GM23338 (cell line): ENCODE results near the gene PPP1R12C. TPM values are rescaled to one million over a fixed set of nuclear protein-coding genes. Genes with fewer than 3 reads are reported as not detected.

Experiments
- ATAC-seq: fragments of 200-7000 bp; cut with Tn5 transposase; 3 replicates; pipeline ENCODE4 v1.9.1; 2020
- DNase-seq: peaks from one replicate; pipeline ENCODE4 v3.0.0-alpha.2; 2015; ENCODE audit warnings: low spot score
- H2AFZ ChIP-seq: fragments of 200-600 bp; sonication (generic); 2 replicates; pipeline ENCODE4 v1.8.0; 2016; ENCODE audit warnings: antibody characterized with exemption, mild to moderate bottlenecking, moderate library complexity
- H3F3A ChIP-seq: fragments of 200-600 bp; sonication (generic); replicated peaks from 2 replicates; pipeline ENCODE4 v1.8.0; 2017; ENCODE audit warnings: antibody characterized with exemption, mixed run types, low read depth
- H3K27ac ChIP-seq: fragments of 200-600 bp; sonication (generic); 2 replicates; pipeline ENCODE4 v1.6.1; 2016; ENCODE audit warnings: low read depth
- H3K27me3 ChIP-seq: fragments of 200-600 bp; sonication (generic); 2 replicates; pipeline ENCODE4 v1.8.0; 2016; ENCODE audit warnings: mild to moderate bottlenecking, mixed run types, moderate library complexity; ENCODE audit not compliant: insufficient read depth
- H3K36me3 ChIP-seq: fragments of 200-600 bp; sonication (generic); 2 replicates; pipeline ENCODE4 v1.8.0; 2016; ENCODE audit warnings: mild to moderate bottlenecking; ENCODE audit not compliant: insufficient read depth
- H3K4me1 ChIP-seq: fragments of 200-600 bp; sonication (generic); 2 replicates; pipeline ENCODE4 v1.8.0; 2016; ENCODE audit warnings: mild to moderate bottlenecking, moderate library complexity; ENCODE audit not compliant: insufficient read depth
- H3K4me2 ChIP-seq: fragments of 200-600 bp; sonication (generic); 2 replicates; pipeline ENCODE4 v1.7.1; 2017; ENCODE audit warnings: mixed run types
- H3K4me3 ChIP-seq: fragments of 200-600 bp; sonication (generic); 2 replicates; pipeline ENCODE4 v1.6.1; 2016; ENCODE audit warnings: mixed run types
- H3K79me2 ChIP-seq: fragments of 200-600 bp; sonication (generic); replicated peaks from 2 replicates; pipeline ENCODE4 v1.8.0; 2017; ENCODE audit warnings: mild to moderate bottlenecking; ENCODE audit not compliant: insufficient read depth
- H3K9me2 ChIP-seq: fragments of 200-600 bp; sonication (generic); 2 replicates; pipeline ENCODE4 v1.8.0; 2017; ENCODE audit not compliant: insufficient read depth
- H4K20me1 ChIP-seq: fragments of 200-600 bp; sonication (generic); replicated peaks from 2 replicates; pipeline ENCODE4 v1.8.0; 2017; ENCODE audit warnings: mild to moderate bottlenecking; ENCODE audit not compliant: insufficient read depth
- H3K27ac Mint-ChIP-seq: 2 replicates; pipeline ENCODE4 v1.8.0; 2020; ENCODE audit warnings: inconsistent platforms, mild to moderate bottlenecking, moderate library complexity, mixed read lengths
- H3K27me3 Mint-ChIP-seq: 3 replicates; pipeline ENCODE4 v1.8.0; 2022; ENCODE audit warnings: low read depth, mild to moderate bottlenecking, moderate library complexity, mixed read lengths, inconsistent platforms; ENCODE audit not compliant: insufficient read depth, poor library complexity
- H3K36me3 Mint-ChIP-seq: 3 replicates; pipeline ENCODE4 v1.8.0; 2021; ENCODE audit warnings: low read depth, mild to moderate bottlenecking, inconsistent platforms, moderate library complexity, mixed read lengths
- H3K4me1 Mint-ChIP-seq: 3 replicates; pipeline ENCODE4 v1.8.0; 2020; ENCODE audit warnings: mild to moderate bottlenecking, inconsistent platforms, mixed read lengths
- H3K4me3 Mint-ChIP-seq: 3 replicates; pipeline ENCODE4 v1.8.0; 2021; ENCODE audit warnings: moderate library complexity, mild to moderate bottlenecking, inconsistent platforms, mixed read lengths
- H3K9me3 Mint-ChIP-seq: 3 replicates; pipeline ENCODE4 v1.8.0; 2020; ENCODE audit warnings: moderate library complexity, mild to moderate bottlenecking, inconsistent platforms, mixed read lengths
- CTCF ChIP-seq, 2 experiments: fragments of 200-600 bp in 1 of 2; sonication (generic) in 1 of 2; conservative IDR thresholded peaks; 2 replicates each; pipeline versions ENCODE4 v1.5.1 to v1.6.1; 2016 to 2017; ENCODE audit warnings: antibody characterized with exemption in 2 of 2, low read depth in 2 of 2, mild to moderate bottlenecking in 2 of 2, moderate library complexity in 1 of 2
- ETS1 ChIP-seq: IDR thresholded peaks from 2 replicates; pipeline ENCODE4 v1.6.1; 2016; ENCODE audit warnings: antibody characterized with exemption
- NANOG ChIP-seq: IDR thresholded peaks from 2 replicates; pipeline ENCODE4 v1.6.1; 2016; ENCODE audit warnings: antibody characterized with exemption, borderline replicate concordance
- POLR2AphosphoS5 ChIP-seq: IDR thresholded peaks from 2 replicates; pipeline ENCODE4 v1.6.1; 2016; ENCODE audit warnings: antibody characterized with exemption, low read depth
- ZNF331 ChIP-seq: fragments of 250-450 bp; sonication (Bioruptor Pico); IDR thresholded peaks from 2 replicates; pipeline ENCODE4 v1.5.0; 2020; ENCODE audit warnings: low read depth, mild to moderate bottlenecking, moderate library complexity
- ZNF462 ChIP-seq: fragments of 250-450 bp; sonication (Bioruptor Pico); IDR thresholded peaks from 2 replicates; pipeline ENCODE4 v1.5.0; 2020; ENCODE audit warnings: mild to moderate bottlenecking, moderate library complexity
- polyA plus RNA-seq: library from polyadenylated mRNA; unstranded; fragments of >200 nt; fragmentation: Nextera tagmentation; extraction: Ambion mirVana; gene quantifications from 2 replicates; pipeline ENCODE4 v1.2.1, GENCODE V29; 2016
- total RNA-seq: library from RNA; depleted of rRNA; stranded (reverse); fragments of >200 nt; shearing (Covaris generic); gene quantifications from 2 replicates; pipeline ENCODE4 v1.2.3, GENCODE V29; 2014

Gene PPP1R12C
- total and polyA plus RNA-seq, 2 experiments from 2014 or later = 33.2 to 83.9 TPM

GRCh38 chr19:55103190-55103589 is 14.2 kb downstream of the PPP1R12C start (continued):
- TF ChIP-seq ZNF462 (CRISPR knock-in tag) = no peak
- no peak for TF ChIP-seq POLR2AphosphoS5
- no peak for TF ChIP-seq ETS1
- no peak for TF ChIP-seq NANOG
- no peak for TF ChIP-seq CTCF (conservative IDR thresholded peaks at IDR 0.05; ENCODE audit: low read depth in 2 of 2)

GRCh38 chr19:55101261-55101660 is 16.2 kb downstream of the PPP1R12C start:
- Histone ChIP-seq H2AFZ (no peak overlapping the region), H3F3A (no peaks in the 10 kb centered on the region), H3K27me3 (no peaks in the 10 kb centered on the region), H3K4me3 (no peak overlapping the region), H3K4me1 (no peaks in the 10 kb centered on the region; the same call in 1 of the 2 replicates), H3K9me2 (no peaks in the 10 kb centered on the region), H4K20me1 (peaks cover 11% of the 10 kb centered on the region; the same call in 1 of the 2 replicates), H3K36me3 (peaks cover 4% of the 10 kb centered on the region), H3K79me2 (no peaks in the 10 kb centered on the region), H3K27ac (no peak overlapping the region), H3K4me2 (no peak overlapping the region)
- H3K4me1 Mint-ChIP-seq = peaks cover 6% of the 10 kb centered on the region; the same call in 2 of the 3 replicates
- peaks cover 9% of the 10 kb centered on the region for H3K27me3 Mint-ChIP-seq
- peaks cover 14% of the 10 kb centered on the region; the same call in 2 of the 3 replicates for H3K36me3 Mint-ChIP-seq
- no peaks in the 10 kb centered on the region; the same call in 2 of the 3 replicates for H3K9me3 Mint-ChIP-seq
- no peak for ATAC-seq
- DNase-seq = no peak
- H3K4me3 Mint-ChIP-seq = no peak overlapping the region
- no peak overlapping the region for H3K27ac Mint-ChIP-seq
- TF ChIP-seq ZNF462 (CRISPR knock-in tag) (no peak), ZNF331 (CRISPR knock-in tag) (no peak)
